NCI-H2081 (cell line): ENCODE measurements around the gene ZNF862.

Experiments
- DNase-seq, 2 experiments: peaks; one replicate each; lab custom pipeline; 2025; lab: John Stamatoyannopoulos, UW

ZNF862 gene

GRCh38 chr7:149866139-149866778, 28.1 kb downstream of the ZNF862 start:
- DNase-seq: no peak

- DNase-seq: no peak
Measured at GRCh38 chr7:149866779-149867447, 28.7 kb downstream of the ZNF862 start.

- no peak for DNase-seq
Measured at GRCh38 chr7:149867762-149868622, 29.8 kb downstream of the ZNF862 start.

- no peak for DNase-seq
Measured at GRCh38 chr7:149868623-149869290, 30.6 kb downstream of the ZNF862 start.

- DNase-seq: no peak
Measured at GRCh38 chr7:149869291-149869650, 31.1 kb downstream of the ZNF862 start.

- no peak for DNase-seq
Measured at GRCh38 chr7:149869867-149870266, 31.7 kb downstream of the ZNF862 start.

- no peak for DNase-seq
Measured at GRCh38 chr7:149870274-149870673, 32.1 kb downstream of the ZNF862 start.

- no peak for DNase-seq
Measured at GRCh38 chr7:149870701-149871483, 32.7 kb downstream of the ZNF862 start.

GRCh38 chr7:149871576-149871975, 33.4 kb downstream of the ZNF862 start:
- DNase-seq: no peak

- peak; percentile 84 to 89 for DNase-seq
Measured at GRCh38 chr7:149872419-149873073, 34.4 kb downstream of the ZNF862 start.

GRCh38 chr7:149873074-149873969, 35.1 kb downstream of the ZNF862 start, which contains the start of gene ATP6V0E2:
TSS of gene ATP6V0E2 (plus strand) at chr7:149873969. CDS start at chr7:149874066, 97 bp downstream.
- DNase-seq: peak; percentile 98 to 99

GRCh38 chr7:149873970-149874643, 35.9 kb downstream of the ZNF862 start:
- no peak for DNase-seq

- no peak for DNase-seq
Measured at GRCh38 chr7:149874644-149875028, 36.5 kb downstream of the ZNF862 start.

- no peak for DNase-seq
Measured at GRCh38 chr7:149875396-149875795, 37.2 kb downstream of the ZNF862 start.

- no peak for DNase-seq
Measured at GRCh38 chr7:149877890-149878522, 39.8 kb downstream of the ZNF862 start.

GRCh38 chr7:149878523-149878921, 40.3 kb downstream of the ZNF862 start:
- DNase-seq: no peak

GRCh38 chr7:149879271-149879743, 41.1 kb downstream of the ZNF862 start:
- no peak for DNase-seq

GRCh38 chr7:149879766-149880637, 41.8 kb downstream of the ZNF862 start:
- no peak for DNase-seq
